Parathyroid adenoma (tissue), 2 donors: ENCODE measurements around the gene GLYATL1B.

ENCODE experiments used
- H2AFZ ChIP-seq: fragments of 300-600 bp; sonication (generic); one replicate; pipeline ENCODE4 v1.7.0; 2017; ENCODE audit warnings: antibody characterized with exemption, mild to moderate bottlenecking
- H3K27ac ChIP-seq: fragments of 300-600 bp; sonication (generic); one replicate; pipeline ENCODE4 v1.7.0; 2017
- H3K27me3 ChIP-seq: fragments of 300-600 bp; sonication (generic); one replicate; pipeline ENCODE4 v1.7.0; 2017; ENCODE audit warnings: low read length; ENCODE audit not compliant: control insufficient read depth, insufficient read depth
- H3K36me3 ChIP-seq: fragments of 300-600 bp; sonication (generic); one replicate; pipeline ENCODE4 v1.7.0; 2017; ENCODE audit warnings: low read length; ENCODE audit not compliant: control insufficient read depth, insufficient read depth
- H3K4me1 ChIP-seq: fragments of 300-600 bp; sonication (generic); one replicate; pipeline ENCODE4 v1.7.0; 2017; ENCODE audit warnings: control low read depth
- H3K4me2 ChIP-seq: fragments of 300-600 bp; sonication (generic); one replicate; pipeline ENCODE4 v1.7.0; 2017; ENCODE audit warnings: low read length
- H3K4me3 ChIP-seq: fragments of 300-600 bp; sonication (generic); one replicate; pipeline ENCODE4 v1.7.0; 2017; ENCODE audit warnings: low read depth, low read length
- H3K79me2 ChIP-seq: fragments of 300-600 bp; sonication (generic); one replicate; pipeline ENCODE4 v1.7.0; 2017; ENCODE audit warnings: control low read depth
- H3K9ac ChIP-seq: fragments of 300-600 bp; sonication (generic); one replicate; pipeline ENCODE4 v1.7.0; 2017; ENCODE audit warnings: mild to moderate bottlenecking
- H3K9me3 ChIP-seq: fragments of 300-600 bp; sonication (generic); one replicate; pipeline ENCODE4 v1.7.0; 2017; ENCODE audit warnings: low read length; ENCODE audit not compliant: control insufficient read depth
- TF ChIP-seq, protein P1 (sequence below): fragments of 300-600 bp; sonication (generic); IDR thresholded peaks from one replicate; pipeline ENCODE4 v1.7.0; 2017; ENCODE audit warnings: antibody characterized with exemption, mild to moderate bottlenecking
- donor health status: primary hyperparathyroidism.

Gene GLYATL1B

DNA sequence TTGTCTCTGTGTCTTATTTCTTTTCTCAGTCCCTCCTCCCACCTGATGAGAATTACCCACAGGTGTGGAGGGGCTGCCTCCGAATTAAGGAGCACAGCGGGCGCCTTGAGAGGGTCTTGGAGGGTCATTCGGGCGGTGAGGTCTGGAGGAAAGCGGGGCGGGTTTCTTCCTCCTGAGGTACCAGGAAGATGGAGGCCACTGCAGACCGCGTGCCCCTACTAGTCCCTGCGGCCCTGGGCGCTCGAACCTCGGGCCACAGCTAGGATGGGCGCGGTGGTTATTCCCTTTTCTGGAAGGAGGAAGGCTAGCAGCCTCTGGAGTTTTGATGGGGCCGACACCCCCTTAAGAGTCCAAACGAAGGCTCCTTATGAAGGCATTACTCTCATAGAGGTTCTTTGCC is 51.1 kb downstream of the GLYATL1B start:
- no peak overlapping the region for H2AFZ ChIP-seq
- H3K4me1 ChIP-seq = peaks cover 4% of the 10 kb centered on the region
- no peak overlapping the region for H3K9ac ChIP-seq
- no peak overlapping the region for H3K27ac ChIP-seq
- no peak overlapping the region for H3K4me2 ChIP-seq
- no peak overlapping the region for H3K4me3 ChIP-seq
- H3K79me2 ChIP-seq = no peaks in the 10 kb centered on the region
- no peaks in the 10 kb centered on the region for H3K27me3 ChIP-seq
- no peaks in the 10 kb centered on the region for H3K9me3 ChIP-seq
- TF ChIP-seq, protein P1, sequence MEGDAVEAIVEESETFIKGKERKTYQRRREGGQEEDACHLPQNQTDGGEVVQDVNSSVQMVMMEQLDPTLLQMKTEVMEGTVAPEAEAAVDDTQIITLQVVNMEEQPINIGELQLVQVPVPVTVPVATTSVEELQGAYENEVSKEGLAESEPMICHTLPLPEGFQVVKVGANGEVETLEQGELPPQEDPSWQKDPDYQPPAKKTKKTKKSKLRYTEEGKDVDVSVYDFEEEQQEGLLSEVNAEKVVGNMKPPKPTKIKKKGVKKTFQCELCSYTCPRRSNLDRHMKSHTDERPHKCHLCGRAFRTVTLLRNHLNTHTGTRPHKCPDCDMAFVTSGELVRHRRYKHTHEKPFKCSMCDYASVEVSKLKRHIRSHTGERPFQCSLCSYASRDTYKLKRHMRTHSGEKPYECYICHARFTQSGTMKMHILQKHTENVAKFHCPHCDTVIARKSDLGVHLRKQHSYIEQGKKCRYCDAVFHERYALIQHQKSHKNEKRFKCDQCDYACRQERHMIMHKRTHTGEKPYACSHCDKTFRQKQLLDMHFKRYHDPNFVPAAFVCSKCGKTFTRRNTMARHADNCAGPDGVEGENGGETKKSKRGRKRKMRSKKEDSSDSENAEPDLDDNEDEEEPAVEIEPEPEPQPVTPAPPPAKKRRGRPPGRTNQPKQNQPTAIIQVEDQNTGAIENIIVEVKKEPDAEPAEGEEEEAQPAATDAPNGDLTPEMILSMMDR = no peak
- no peaks in the 10 kb centered on the region for H3K36me3 ChIP-seq

DNA sequence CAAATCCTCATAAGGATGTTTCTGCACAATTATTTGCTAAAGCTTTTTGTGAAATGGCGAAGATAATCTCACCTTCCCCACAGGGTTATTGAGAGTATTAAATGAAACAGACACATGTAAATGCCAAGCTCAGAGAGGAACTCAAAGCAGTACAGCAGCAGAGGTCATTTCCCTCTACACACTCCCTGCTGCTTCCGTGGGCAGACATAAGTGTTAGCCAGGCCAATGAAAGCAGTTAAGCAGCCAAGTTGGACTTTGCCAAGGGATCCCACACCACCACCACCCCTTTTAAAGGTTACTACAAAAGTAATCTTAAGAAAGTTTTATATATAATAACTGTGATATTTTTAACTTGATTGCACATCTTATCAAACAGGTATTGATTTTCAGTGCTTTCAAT is 52.5 kb downstream of the GLYATL1B start:
- no peaks in the 10 kb centered on the region for H3K9me3 ChIP-seq
- no peak overlapping the region for H3K27ac ChIP-seq
- no peak overlapping the region for H3K9ac ChIP-seq
- H2AFZ ChIP-seq = no peak overlapping the region
- no peaks in the 10 kb centered on the region for H3K79me2 ChIP-seq
- H3K4me1 ChIP-seq = peaks cover 4% of the 10 kb centered on the region
- H3K4me3 ChIP-seq = no peak overlapping the region
- H3K27me3 ChIP-seq = no peaks in the 10 kb centered on the region
- H3K4me2 ChIP-seq = no peak overlapping the region
- TF ChIP-seq, protein P1 = no peak
- H3K36me3 ChIP-seq = no peaks in the 10 kb centered on the region

DNA sequence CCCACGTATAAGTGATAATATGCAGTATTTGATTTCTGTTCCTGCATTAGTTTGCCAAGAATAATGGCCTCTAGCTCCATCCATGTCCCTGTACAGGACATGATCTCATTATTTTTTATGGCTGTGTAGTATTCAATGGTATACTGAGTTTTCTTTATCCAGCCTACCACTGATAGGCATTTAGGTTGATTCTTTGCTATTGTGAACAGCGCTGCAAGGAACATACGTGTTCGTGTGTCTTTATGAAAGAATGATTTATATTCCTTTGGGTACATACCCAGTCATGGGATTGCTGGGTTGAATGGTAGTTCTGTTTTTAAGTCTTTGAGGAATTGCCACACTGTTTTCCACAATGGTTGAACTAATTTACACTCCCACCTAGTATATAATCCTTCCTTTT is 55.1 kb downstream of the GLYATL1B start:
- H3K79me2 ChIP-seq = no peaks in the 10 kb centered on the region
- H3K27ac ChIP-seq = no peak overlapping the region
- no peak overlapping the region for H3K9ac ChIP-seq
- no peak overlapping the region for H3K4me3 ChIP-seq
- TF ChIP-seq, protein P1 = no peak
- no peaks in the 10 kb centered on the region for H3K9me3 ChIP-seq
- no peak overlapping the region for H2AFZ ChIP-seq
- no peaks in the 10 kb centered on the region for H3K27me3 ChIP-seq
- no peak overlapping the region for H3K4me2 ChIP-seq
- peaks cover 2% of the 10 kb centered on the region for H3K4me1 ChIP-seq
- H3K36me3 ChIP-seq = no peaks in the 10 kb centered on the region

DNA sequence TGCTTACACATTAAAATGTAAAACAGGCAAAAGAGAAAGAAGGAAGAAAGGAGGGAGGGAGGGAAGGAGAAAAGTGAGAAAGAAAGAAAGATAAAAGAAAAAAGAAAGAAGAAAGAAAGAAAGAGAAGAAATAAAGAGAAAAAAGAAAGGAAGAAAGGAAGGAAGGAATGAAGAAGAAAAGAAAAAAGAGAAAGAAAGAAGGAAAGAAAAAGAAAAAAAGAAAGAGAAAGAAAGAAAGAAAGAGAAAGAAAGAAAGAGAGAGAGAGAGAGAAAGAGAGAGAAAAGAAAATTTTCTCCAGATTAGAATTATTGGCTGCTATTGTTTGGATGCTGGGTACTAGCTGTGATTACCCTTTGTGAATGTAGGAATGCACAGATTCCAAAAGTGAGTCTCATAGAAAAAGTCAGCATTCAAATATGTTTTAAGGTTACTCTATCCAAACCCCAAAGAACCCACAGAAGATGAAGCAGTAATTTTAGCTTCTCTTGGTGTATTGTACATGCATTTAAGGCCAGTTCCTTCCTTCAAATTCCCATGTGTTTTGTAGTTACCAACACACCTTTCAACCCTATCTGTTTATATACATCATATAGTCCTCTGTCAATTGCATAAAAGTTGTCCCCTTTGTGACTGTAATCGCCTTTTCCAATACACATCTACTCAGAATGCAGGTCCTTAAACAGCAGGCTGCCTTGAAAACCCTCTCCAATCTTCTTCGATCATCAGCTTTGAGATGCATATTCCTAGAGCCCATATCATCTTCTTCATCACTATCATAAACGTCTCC is 55.8 kb downstream of the GLYATL1B start:
- H3K9me3 ChIP-seq = no peaks in the 10 kb centered on the region
- H3K27ac ChIP-seq = peak overlapping the region; percentile 74
- H3K36me3 ChIP-seq = no peaks in the 10 kb centered on the region
- TF ChIP-seq, protein P1 = no peak
- peak overlapping the region; percentile 92 for H3K4me3 ChIP-seq
- peak overlapping the region; percentile 92 for H2AFZ ChIP-seq
- H3K27me3 ChIP-seq = no peaks in the 10 kb centered on the region
- H3K4me2 ChIP-seq = peak overlapping the region; percentile 87
- H3K79me2 ChIP-seq = no peaks in the 10 kb centered on the region
- H3K4me1 ChIP-seq = peaks cover 2% of the 10 kb centered on the region
- no peak overlapping the region for H3K9ac ChIP-seq
